HL-60 (cell line): ENCODE measurements around the gene DNAH14.

ENCODE experiments used
- DNase-seq, 2 experiments: peaks; one replicate each; pipeline ENCODE4 v3.0.0-alpha.2; 2010 to 2020; ENCODE audit warnings: low read depth in 1 of 2, low spot score in 1 of 2
- H3K27ac ChIP-seq: fragments of 250-450 bp; sonication (Bioruptor Pico); replicated peaks from 2 replicates; pipeline ENCODE4 v1.5.1; 2020; ENCODE audit warnings: mild to moderate bottlenecking, moderate library complexity
- H3K27me3 ChIP-seq: fragments of 250-450 bp; sonication (Bioruptor Pico); 2 replicates; pipeline ENCODE4 v1.5.1; 2021; ENCODE audit warnings: mild to moderate bottlenecking, moderate library complexity; ENCODE audit not compliant: insufficient read depth, poor library complexity, severe bottlenecking
- H3K4me3 ChIP-seq: replicated peaks from 2 replicates; pipeline ENCODE4 v1.5.1; 2011; ENCODE audit warnings: mild to moderate bottlenecking, control low read depth, low read length; ENCODE audit not compliant: insufficient read depth
- CTCF ChIP-seq: IDR thresholded peaks from one replicate; pipeline ENCODE4 v1.5.1; 2011; ENCODE audit warnings: low read length, control low read depth, inconsistent platforms; ENCODE audit not compliant: insufficient read depth
- GABPA ChIP-seq: IDR thresholded peaks from 2 replicates; pipeline ENCODE4 v1.6.1; 2012; ENCODE audit warnings: low read depth
- POLR2AphosphoS5 ChIP-seq: IDR thresholded peaks from 2 replicates; pipeline ENCODE4 v1.6.1; 2012; ENCODE audit warnings: low read depth
- REST ChIP-seq: IDR thresholded peaks from 2 replicates; pipeline ENCODE4 v1.6.1; 2012; ENCODE audit warnings: low read depth; ENCODE audit not compliant: insufficient replicate concordance
- SPI1 ChIP-seq: IDR thresholded peaks from 2 replicates; pipeline ENCODE4 v1.6.1; 2012; ENCODE audit warnings: low read depth, mild to moderate bottlenecking, borderline replicate concordance

The DNAH14 gene

GRCh38 chr1:225253173-225253572 is 323.7 kb downstream of the DNAH14 start:
- DNase-seq: peak in 1 of 2 experiments; percentile 33
- Histone ChIP-seq H3K4me3 (no peak overlapping the region), H3K27me3 (no peaks in the 10 kb centered on the region), H3K27ac (no peak overlapping the region)
- TF ChIP-seq POLR2AphosphoS5: no peak
- TF ChIP-seq REST: no peak
- peak; percentile 86 for TF ChIP-seq SPI1
- no peak for TF ChIP-seq GABPA

GRCh38 chr1:225253784-225254183 is 324.3 kb downstream of the DNAH14 start:
- DNase-seq: no peak
- no peak overlapping the region for H3K27ac ChIP-seq
- H3K4me3 ChIP-seq: no peak overlapping the region
- TF ChIP-seq REST (no peak), CTCF (no peak), SPI1 (no peak), GABPA (no peak), POLR2AphosphoS5 (no peak)
- no peaks in the 10 kb centered on the region for H3K27me3 ChIP-seq

- Histone ChIP-seq H3K27ac (no peak overlapping the region), H3K4me3 (no peak overlapping the region), H3K27me3 (no peaks in the 10 kb centered on the region)
- TF ChIP-seq REST: no peak
- no peak for TF ChIP-seq SPI1
- DNase-seq: no peak
Observed at GRCh38 chr1:225254676-225255075, 325.2 kb downstream of the DNAH14 start.

- Histone ChIP-seq H3K4me3 (no peak overlapping the region), H3K27me3 (no peaks in the 10 kb centered on the region), H3K27ac (no peak overlapping the region)
- TF ChIP-seq POLR2AphosphoS5 (no peak), SPI1 (no peak), REST (no peak), CTCF (no peak), GABPA (no peak)
- DNase-seq: peak in 1 of 2 experiments; percentile 12
Observed at GRCh38 chr1:225257081-225257480, 327.6 kb downstream of the DNAH14 start.
